GM10266 (cell line): ENCODE measurements around the gene SEPSECS.

ENCODE experiments used
- DNase-seq: peaks from one replicate; pipeline ENCODE4 v3.0.0; 2012; ENCODE audit errors: extremely low spot score
- CTCF ChIP-seq: IDR thresholded peaks from 2 replicates; pipeline ENCODE4 v1.5.1; 2012; ENCODE audit warnings: mild to moderate bottlenecking, low read depth; ENCODE audit not compliant: control insufficient read depth, insufficient read depth; ENCODE audit errors: missing control alignments

The SEPSECS gene

DNA sequence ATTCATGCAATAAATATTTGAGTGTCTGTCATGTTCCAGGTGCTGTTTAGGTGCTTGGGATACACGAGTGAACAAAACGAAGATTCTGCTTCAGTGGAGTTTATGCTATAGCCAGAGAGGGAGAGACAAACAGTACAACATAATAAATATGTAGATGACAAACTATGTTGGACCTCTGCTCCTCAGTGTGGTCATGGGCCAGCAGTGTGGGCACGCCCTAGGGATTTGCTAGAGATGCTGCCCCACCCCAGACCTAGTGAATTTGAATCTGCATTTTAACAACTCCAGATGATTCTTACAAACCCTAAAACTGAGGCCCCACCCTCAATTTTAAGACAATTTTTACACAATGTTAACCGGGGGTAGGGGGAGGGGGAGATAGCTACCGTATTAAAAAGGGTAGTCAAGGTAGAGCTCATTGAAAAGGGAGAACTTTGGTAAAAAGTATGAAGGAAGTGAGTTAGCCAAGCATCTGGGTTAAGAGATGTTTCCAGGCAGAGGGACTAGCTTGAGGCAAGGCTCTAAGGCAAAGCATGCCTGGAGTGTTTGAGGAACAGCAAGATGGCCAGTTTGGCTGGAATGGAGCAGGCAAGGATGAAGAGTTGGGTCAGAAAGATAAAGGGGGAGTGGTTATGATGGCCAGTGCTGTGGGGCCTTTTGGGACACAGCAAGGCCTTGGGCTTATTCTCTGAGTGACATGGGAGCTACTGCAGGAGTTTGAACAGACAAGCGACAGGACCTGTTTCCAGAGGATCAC is 42.4 kb downstream of the SEPSECS start:
- no peak for TF ChIP-seq CTCF
- DNase-seq: no peak

GRCh38 chr4:25117274-25117673 is 43.0 kb downstream of the SEPSECS start:
- TF ChIP-seq CTCF: no peak
- DNase-seq: no peak

- no peak for DNase-seq
- no peak for TF ChIP-seq CTCF
Observed at GRCh38 chr4:25113915-25114904, 46.0 kb downstream of the SEPSECS start.

- TF ChIP-seq CTCF: no peak
- DNase-seq: no peak
Observed at GRCh38 chr4:25112995-25113380, 47.3 kb downstream of the SEPSECS start.

GRCh38 chr4:25112366-25112994 is 47.8 kb downstream of the SEPSECS start:
- TF ChIP-seq CTCF: no peak
- DNase-seq: no peak

- DNase-seq: no peak
- TF ChIP-seq CTCF: no peak
Observed at GRCh38 chr4:25111648-25112196, 48.5 kb downstream of the SEPSECS start.
